SK-N-SH (cell line): ENCODE measurements around the gene C3orf38.

Experiments
- CTCF ChIP-seq: fragments of 200-600 bp; sonication (generic); IDR thresholded peaks from 2 replicates; pipeline ENCODE4 v1.6.1; 2017; ENCODE audit warnings: antibody characterized with exemption, mild to moderate bottlenecking, moderate library complexity
- EZH2phosphoT487 ChIP-seq: fragments of 200-600 bp; sonication (generic); IDR thresholded peaks from 2 replicates; pipeline ENCODE4 v1.6.1; 2017; ENCODE audit warnings: low read depth, mixed run types, mild to moderate bottlenecking, antibody characterized with exemption, moderate library complexity, borderline replicate concordance
- GATA2 ChIP-seq: sonication (generic); formaldehyde crosslinking; IDR thresholded peaks from 2 replicates; pipeline ENCODE4 v1.5.0; 2020; ENCODE audit warnings: mild to moderate bottlenecking, missing genetic modification reagents
- TAF1 ChIP-seq: IDR thresholded peaks from 2 replicates; pipeline ENCODE4 v1.6.1; 2012; ENCODE audit warnings: low read depth, mild to moderate bottlenecking, low read length, moderate library complexity, borderline replicate concordance

GRCh38 chr3:88105325-88105724 is 44.4 kb upstream of the C3orf38 start:
- TF ChIP-seq CTCF (no peak), TAF1 (no peak), GATA2 (no peak), EZH2phosphoT487 (no peak)
